ENCODE measurements around the gene KRT75. TPM values are rescaled to one million over a fixed set of nuclear protein-coding genes. Genes with fewer than 3 reads are reported as not detected.

Gene KRT75
- total and polyA plus RNA-seq, 2 of the 13 experiments (the other 11 are each of a cell fraction or from before 2014, with no cell fraction given): not detected

DNA sequence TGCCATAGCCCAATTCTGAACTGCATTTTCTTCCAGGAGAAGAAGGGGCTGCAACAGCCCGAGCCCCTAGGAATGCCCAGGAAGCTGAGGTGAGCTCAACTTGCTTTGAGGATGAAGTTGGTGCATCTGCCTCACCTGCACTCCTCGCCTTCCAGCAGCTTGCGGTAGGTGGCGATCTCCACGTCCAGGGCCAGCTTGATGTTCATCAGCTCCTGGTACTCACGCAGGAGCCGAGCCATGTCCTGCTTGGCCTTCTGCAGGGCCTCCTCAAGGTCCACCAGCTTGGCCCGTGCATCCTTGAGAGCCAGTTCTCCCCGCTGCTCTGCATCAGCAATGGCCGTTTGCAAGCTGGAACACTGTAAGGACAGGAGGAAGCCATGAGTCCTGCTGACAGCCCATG lies 6.0 kb downstream of the KRT75 start:
- in situ Hi-C loops (cut with HindIII; ENCODE audit: extremely low pct_ligation_motif_present, low pct_unique_long_range_greater_than_20kb): no loop called here
- no peaks in the 10 kb centered on the region for H3K36me3 ChIP-seq (replicated peaks in 1 of 2; ENCODE audit: control insufficient read depth in 1 of 2, insufficient read depth in 2 of 2, low read length in 2 of 2)
- BruUV-seq (replicated peaks): no TSS peak
- DNase-seq (ENCODE audit: low spot score) (no peak), ATAC-seq (peak; percentile 53), FAIRE-seq (no peak)
- H3K4me3 ChIP-seq (replicated peaks in 1 of 3; ENCODE audit: insufficient read depth in 1 of 3, low read depth in 2 of 3, low read length in 3 of 3): no peak overlapping the region
- no peak overlapping the region for H3K9ac ChIP-seq (ENCODE audit: insufficient read depth, low read depth, low read length)
- H3K4me1 ChIP-seq (ENCODE audit: insufficient read depth, low read length): no peaks in the 10 kb centered on the region
- peaks cover 5 to 27% of the 10 kb centered on the region in 2 experiments; a peak in 3 of 5 replicates for H3K27me3 ChIP-seq (ENCODE audit: control insufficient read depth in 1 of 2, insufficient read depth in 2 of 2, low read length in 2 of 2)
- H4K20me1 ChIP-seq (ENCODE audit: insufficient read depth, low read length): no peaks in the 10 kb centered on the region
- no peaks in the 10 kb centered on the region for H3K9me3 ChIP-seq (ENCODE audit: low read length)
- CTCF ChIA-PET (ENCODE audit: low intra/inter-chr PET ratio, low total read pairs): no interaction called here
- intact Hi-C loops (cut with micrococcal nuclease; ENCODE audit: unreplicated experiment): no loop called here
- H2AFZ ChIP-seq (ENCODE audit: low read length): no peak overlapping the region
- WGBS (ENCODE audit: low lambda C conversion rate): 0% methylated on average over 3 of the region's 10 CpGs
- no peaks in the 10 kb centered on the region for H3K79me2 ChIP-seq (ENCODE audit: insufficient read depth, low read length)
- H3K27ac ChIP-seq (ENCODE audit: extremely low read length, insufficient read depth, low read length): no peak overlapping the region
- no peak overlapping the region for H3K4me2 ChIP-seq (ENCODE audit: low read depth, low read length)
- TF ChIP-seq, protein P1, sequence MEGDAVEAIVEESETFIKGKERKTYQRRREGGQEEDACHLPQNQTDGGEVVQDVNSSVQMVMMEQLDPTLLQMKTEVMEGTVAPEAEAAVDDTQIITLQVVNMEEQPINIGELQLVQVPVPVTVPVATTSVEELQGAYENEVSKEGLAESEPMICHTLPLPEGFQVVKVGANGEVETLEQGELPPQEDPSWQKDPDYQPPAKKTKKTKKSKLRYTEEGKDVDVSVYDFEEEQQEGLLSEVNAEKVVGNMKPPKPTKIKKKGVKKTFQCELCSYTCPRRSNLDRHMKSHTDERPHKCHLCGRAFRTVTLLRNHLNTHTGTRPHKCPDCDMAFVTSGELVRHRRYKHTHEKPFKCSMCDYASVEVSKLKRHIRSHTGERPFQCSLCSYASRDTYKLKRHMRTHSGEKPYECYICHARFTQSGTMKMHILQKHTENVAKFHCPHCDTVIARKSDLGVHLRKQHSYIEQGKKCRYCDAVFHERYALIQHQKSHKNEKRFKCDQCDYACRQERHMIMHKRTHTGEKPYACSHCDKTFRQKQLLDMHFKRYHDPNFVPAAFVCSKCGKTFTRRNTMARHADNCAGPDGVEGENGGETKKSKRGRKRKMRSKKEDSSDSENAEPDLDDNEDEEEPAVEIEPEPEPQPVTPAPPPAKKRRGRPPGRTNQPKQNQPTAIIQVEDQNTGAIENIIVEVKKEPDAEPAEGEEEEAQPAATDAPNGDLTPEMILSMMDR (CRISPR knock-in tag; IDR thresholded peaks at IDR 0.05): peak; percentile 61
- TF ChIP-seq, protein P2, sequence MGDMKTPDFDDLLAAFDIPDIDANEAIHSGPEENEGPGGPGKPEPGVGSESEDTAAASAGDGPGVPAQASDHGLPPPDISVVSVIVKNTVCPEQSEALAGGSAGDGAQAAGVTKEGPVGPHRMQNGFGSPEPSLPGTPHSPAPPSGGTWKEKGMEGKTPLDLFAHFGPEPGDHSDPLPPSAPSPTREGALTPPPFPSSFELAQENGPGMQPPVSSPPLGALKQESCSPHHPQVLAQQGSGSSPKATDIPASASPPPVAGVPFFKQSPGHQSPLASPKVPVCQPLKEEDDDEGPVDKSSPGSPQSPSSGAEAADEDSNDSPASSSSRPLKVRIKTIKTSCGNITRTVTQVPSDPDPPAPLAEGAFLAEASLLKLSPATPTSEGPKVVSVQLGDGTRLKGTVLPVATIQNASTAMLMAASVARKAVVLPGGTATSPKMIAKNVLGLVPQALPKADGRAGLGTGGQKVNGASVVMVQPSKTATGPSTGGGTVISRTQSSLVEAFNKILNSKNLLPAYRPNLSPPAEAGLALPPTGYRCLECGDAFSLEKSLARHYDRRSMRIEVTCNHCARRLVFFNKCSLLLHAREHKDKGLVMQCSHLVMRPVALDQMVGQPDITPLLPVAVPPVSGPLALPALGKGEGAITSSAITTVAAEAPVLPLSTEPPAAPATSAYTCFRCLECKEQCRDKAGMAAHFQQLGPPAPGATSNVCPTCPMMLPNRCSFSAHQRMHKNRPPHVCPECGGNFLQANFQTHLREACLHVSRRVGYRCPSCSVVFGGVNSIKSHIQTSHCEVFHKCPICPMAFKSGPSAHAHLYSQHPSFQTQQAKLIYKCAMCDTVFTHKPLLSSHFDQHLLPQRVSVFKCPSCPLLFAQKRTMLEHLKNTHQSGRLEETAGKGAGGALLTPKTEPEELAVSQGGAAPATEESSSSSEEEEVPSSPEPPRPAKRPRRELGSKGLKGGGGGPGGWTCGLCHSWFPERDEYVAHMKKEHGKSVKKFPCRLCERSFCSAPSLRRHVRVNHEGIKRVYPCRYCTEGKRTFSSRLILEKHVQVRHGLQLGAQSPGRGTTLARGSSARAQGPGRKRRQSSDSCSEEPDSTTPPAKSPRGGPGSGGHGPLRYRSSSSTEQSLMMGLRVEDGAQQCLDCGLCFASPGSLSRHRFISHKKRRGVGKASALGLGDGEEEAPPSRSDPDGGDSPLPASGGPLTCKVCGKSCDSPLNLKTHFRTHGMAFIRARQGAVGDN (CRISPR knock-in tag; IDR thresholded peaks at IDR 0.05): 0 out of 2 replicates have a peak, but pooled peaks have one; percentile 10
- TF ChIP-seq TARDBP (CRISPR knock-in tag; IDR thresholded peaks at IDR 0.05) (no peak), ZSCAN12 (CRISPR knock-in tag; IDR thresholded peaks at IDR 0.05) (no peak), STAG1 (CRISPR knock-in tag; IDR thresholded peaks at IDR 0.05) (peak; percentile 30; the same call in 1 of the 2 replicates), AKAP8 (CRISPR knock-in tag; IDR thresholded peaks at IDR 0.05) (no peak)
- POLR2A ChIA-PET: no interaction called here
